H1 (cell line): ENCODE measurements around the gene YWHAB. TPM values are rescaled to one million over a fixed set of nuclear protein-coding genes. Genes with fewer than 3 reads are reported as not detected.

Source experiments
- CTCF ChIA-PET: fragments of 300-600 bp; sonication (Branson Sonifier 250); formaldehyde crosslinking; loops from one replicate; lab custom pipeline; 2021; ENCODE audit not compliant: partially characterized antibody; lab: Charles Lee
- POLR2A ChIA-PET: fragments of 300-600 bp; sonication (Branson Sonifier 250); formaldehyde crosslinking; loops from one replicate; lab custom pipeline; 2021; ENCODE audit warnings: inconsistent platforms; ENCODE audit not compliant: partially characterized antibody; lab: Charles Lee
- DNase-seq, 2 experiments: peaks; one replicate each; pipeline versions ENCODE4 v3.0.0 to v3.0.0-alpha.2; 2010 to 2022; ENCODE audit warnings: low spot score in 2 of 2, low read depth in 1 of 2, mixed read lengths in 1 of 2
- FAIRE-seq: peaks from 2 replicates; lab custom pipeline; 2011; peaks lifted over from hg19 to GRCh38; lab: Jason Lieb, UNC
- H2AFZ ChIP-seq: 2 replicates; pipeline ENCODE4 v1.8.1; 2012; ENCODE audit warnings: low read length, inconsistent platforms
- H2AK5ac ChIP-seq: 2 replicates; pipeline ENCODE4 v1.6.1; 2013; ENCODE audit warnings: low read depth, low read length
- H2BK120ac ChIP-seq: replicated peaks from 2 replicates; pipeline ENCODE3; 2013; ENCODE audit warnings: low read depth, low read length, inconsistent platforms
- H2BK12ac ChIP-seq: 2 replicates; pipeline ENCODE4 v1.6.1; 2013; ENCODE audit warnings: low read depth, low read length
- H2BK15ac ChIP-seq: 2 replicates; pipeline ENCODE4 v1.6.1; 2013; ENCODE audit warnings: low read length
- H2BK20ac ChIP-seq: 2 replicates; pipeline ENCODE4 v1.6.1; 2013; ENCODE audit warnings: low read length
- H2BK5ac ChIP-seq: 2 replicates; pipeline ENCODE4 v1.6.1; 2013; ENCODE audit warnings: low read depth, low read length
- H3K14ac ChIP-seq: 2 replicates; pipeline ENCODE4 v1.6.1; 2013; ENCODE audit warnings: inconsistent platforms; ENCODE audit not compliant: insufficient read length
- H3K18ac ChIP-seq: 2 replicates; pipeline ENCODE4 v1.6.1; 2013; ENCODE audit warnings: low read length; ENCODE audit errors: extremely low read depth
- H3K23ac ChIP-seq: 2 replicates; pipeline ENCODE4 v1.6.1; 2013; ENCODE audit warnings: inconsistent platforms; ENCODE audit not compliant: insufficient read length
- H3K23me2 ChIP-seq: 2 replicates; pipeline ENCODE4 v1.6.1; 2013; ENCODE audit warnings: low read depth, low read length
- H3K27ac ChIP-seq: 2 replicates; pipeline ENCODE4 v1.6.1; 2011; ENCODE audit warnings: low read depth, low read length, inconsistent platforms
- H3K27me3 ChIP-seq, 4 experiments: replicated peaks in 1 of 4; 1 replicate in 1 of 4; 2 replicates in 3 of 4; pipeline versions ENCODE4 v1.6.1 to v1.8.1; 2011 to 2013; ENCODE audit warnings: low read length in 3 of 4, mild to moderate bottlenecking in 3 of 4, inconsistent platforms in 2 of 4, mixed read lengths in 2 of 4, moderate library complexity in 1 of 4; ENCODE audit not compliant: control insufficient read depth in 3 of 4, insufficient read depth in 3 of 4; ENCODE audit errors: extremely low read depth in 1 of 4
- H3K36me3 ChIP-seq, 4 experiments: 2 replicates each; pipeline versions ENCODE4 v1.6.1 to v1.8.1; 2011 to 2013; ENCODE audit warnings: mild to moderate bottlenecking in 4 of 4, low read length in 3 of 4, moderate library complexity in 2 of 4, control low read depth in 1 of 4, inconsistent platforms in 1 of 4; ENCODE audit not compliant: insufficient read depth in 4 of 4, control insufficient read depth in 2 of 4
- H3K4ac ChIP-seq: replicated peaks from 2 replicates; pipeline ENCODE3; 2013; ENCODE audit warnings: low read length, low read depth, mixed read lengths, inconsistent platforms; ENCODE audit not compliant: insufficient read length
- H3K4me1 ChIP-seq, 4 experiments: replicated peaks in 1 of 4; 1 replicate in 1 of 4; 2 replicates in 3 of 4; pipeline versions ENCODE4 v1.6.1 to v1.8.1; 2011 to 2013; ENCODE audit warnings: low read length in 3 of 4, inconsistent platforms in 2 of 4, mixed read lengths in 1 of 4; ENCODE audit not compliant: insufficient read depth in 4 of 4, control insufficient read depth in 3 of 4
- H3K4me2 ChIP-seq, 2 experiments: 2 replicates each; pipeline versions ENCODE4 v1.6.1 to v1.8.1; 2011 to 2013; ENCODE audit warnings: low read depth in 2 of 2, low read length in 2 of 2, control low read depth in 1 of 2, inconsistent platforms in 1 of 2, mild to moderate bottlenecking in 1 of 2; ENCODE audit not compliant: insufficient read depth in 1 of 2
- H3K4me3 ChIP-seq, 4 experiments: fragments of 200-600, 300-600 bp in 1 of 4; sonication (generic), shearing (Covaris generic), sonication (Bioruptor Twin) in 1 of 4; 2 replicates each; pipeline versions ENCODE4 v1.5.1 to v1.8.1; 2011 to 2016; ENCODE audit warnings: low read length in 4 of 4, low read depth in 3 of 4, control low read depth in 2 of 4, inconsistent platforms in 2 of 4, mild to moderate bottlenecking in 2 of 4, mixed read lengths in 1 of 4, moderate library complexity in 1 of 4; ENCODE audit not compliant: insufficient read depth in 2 of 4; ENCODE audit errors: extremely low read depth in 1 of 4
- H3K56ac ChIP-seq: replicated peaks from 2 replicates; pipeline ENCODE3; 2013; ENCODE audit warnings: low read depth, mild to moderate bottlenecking, mixed read lengths, low read length, inconsistent platforms; ENCODE audit not compliant: insufficient read length
- H3K79me1 ChIP-seq: 2 replicates; pipeline ENCODE4 v1.6.1; 2013; ENCODE audit warnings: low read depth, low read length, control low read depth
- H3K79me2 ChIP-seq, 2 experiments: 2 replicates each; pipeline versions ENCODE4 v1.6.1 to v1.8.1; 2012 to 2013; ENCODE audit warnings: low read length in 2 of 2, mild to moderate bottlenecking in 2 of 2, inconsistent platforms in 1 of 2; ENCODE audit not compliant: insufficient read depth in 2 of 2, control insufficient read depth in 1 of 2
- H3K9ac ChIP-seq, 4 experiments: replicated peaks in 1 of 4; 1 replicate in 1 of 4; 2 replicates in 3 of 4; pipeline versions ENCODE4 v1.6.1 to v1.8.1; 2011 to 2013; ENCODE audit warnings: low read depth in 3 of 4, low read length in 3 of 4, control low read depth in 2 of 4, mild to moderate bottlenecking in 2 of 4, moderate library complexity in 2 of 4, inconsistent platforms in 1 of 4; ENCODE audit errors: extremely low read depth in 1 of 4
- H3K9me3 ChIP-seq, 2 experiments: 2 replicates each; pipeline versions ENCODE4 v1.6.1 to v1.8.1; 2012 to 2013; ENCODE audit warnings: mild to moderate bottlenecking in 2 of 2, moderate library complexity in 2 of 2, control low read depth in 1 of 2, inconsistent platforms in 1 of 2, low read depth in 1 of 2, low read length in 1 of 2, mixed read lengths in 1 of 2; ENCODE audit not compliant: insufficient read depth in 2 of 2
- H4K20me1 ChIP-seq, 2 experiments: replicated peaks in 1 of 2; 2 replicates each; pipeline versions ENCODE3 to v1.8.1; 2011 to 2013; ENCODE audit warnings: inconsistent platforms in 2 of 2, low read length in 2 of 2, mild to moderate bottlenecking in 1 of 2; ENCODE audit not compliant: insufficient read depth in 2 of 2, control insufficient read depth in 1 of 2
- H4K5ac ChIP-seq: 2 replicates; pipeline ENCODE4 v1.6.1; 2013; ENCODE audit warnings: low read length, low read depth, mixed read lengths, inconsistent platforms; ENCODE audit not compliant: insufficient read length
- H4K8ac ChIP-seq: 2 replicates; pipeline ENCODE4 v1.8.0; 2013; ENCODE audit warnings: mild to moderate bottlenecking, moderate library complexity, low read length, inconsistent platforms; ENCODE audit not compliant: insufficient read depth; ENCODE audit errors: extremely low read depth
- H4K91ac ChIP-seq: replicated peaks from 2 replicates; pipeline ENCODE3; 2013; ENCODE audit warnings: low read length, mixed read lengths, inconsistent platforms; ENCODE audit not compliant: insufficient read length
- GTF2F1 ChIP-seq: IDR thresholded peaks from 2 replicates; pipeline ENCODE4 v1.6.1; 2012; ENCODE audit warnings: low read depth, low read length, improper control_type of control experiment, borderline replicate concordance
- POLR2A ChIP-seq, 2 experiments: IDR thresholded peaks; 1 replicate in 1 of 2; 2 replicates in 1 of 2; pipeline ENCODE4 v1.6.1; 2011; ENCODE audit warnings: low read depth in 2 of 2, low read length in 2 of 2, mild to moderate bottlenecking in 2 of 2; ENCODE audit errors: control extremely low read depth in 1 of 2
- WGBS, 2 experiments: shearing (Covaris generic) in 1 of 2; methylation state at CpG; one replicate each; pipeline versions ENCODE4 v1.1.6 to v1.1.7; 2013 to 2015; ENCODE audit warnings: low lambda C conversion rate in 2 of 2, mixed read lengths in 2 of 2, inconsistent platforms in 1 of 2, low coverage in 1 of 2, missing lambda C conversion rate in 1 of 2; ENCODE audit not compliant: insufficient replicate concordance in 2 of 2, insufficient coverage in 1 of 2, insufficient read length in 1 of 2; ENCODE audit errors: extremely low coverage in 1 of 2, missing lambda C conversion rate in 1 of 2; 5-methylcytosine and 5-hydroxymethylcytosine counted together
- polyA plus RNA-seq, 7 experiments: library from polyadenylated mRNA; depleted of rRNA in 3 of 7; stranded (reverse) in 5 of 7; unstranded in 2 of 7; fragments of >200 nt in 5 of 7; fragments of 200-250 nt in 2 of 7; gene quantifications; 1 replicate in 5 of 7; 2 replicates in 1 of 7; 4 replicates in 1 of 7; pipeline versions ENCODE4 v1.2.1 to v1.2.3, GENCODE V29; 2011 to 2013; ENCODE audit warnings: missing spikeins in 2 of 7, mixed read lengths in 2 of 7
- total RNA-seq: library from RNA; stranded (reverse); fragmentation: NEBNext Ultra II Directional; extraction: Animal tissue kit (Norgen Biotek cat#: 25700); gene quantifications from 2 replicates; pipeline ENCODE4 v1.2.1, GENCODE V29; 2021

The YWHAB gene
- total and polyA plus RNA-seq, 2 of the 8 experiments (the other 6 are each of a cell fraction or from before 2014, with no cell fraction given): 72.9 to 256 TPM

- Histone ChIP-seq H3K23me2 (peaks cover 2% of the 10 kb centered on the region; the same call in 1 of the 2 replicates), H4K5ac (no peak overlapping the region), H4K8ac (no peak overlapping the region), H2BK12ac (no peak overlapping the region), H3K4me3 (peak overlapping the region; percentile 65 to 89 (median 82); a peak in 4 of 8 replicates), H3K23ac (no peak overlapping the region), H3K9ac (no peak overlapping the region), H2AK5ac (no peak overlapping the region), H4K20me1 (peaks cover 9 to 14% of the 10 kb centered on the region in 2 experiments), H3K9me3 (no peaks in the 10 kb centered on the region), H3K79me1 (peaks cover 2% of the 10 kb centered on the region; the same call in 1 of the 2 replicates), H2BK15ac (no peak overlapping the region), H2BK120ac (no peak overlapping the region), H3K27me3 (no peaks in the 10 kb centered on the region), H2AFZ (no peak overlapping the region), H3K27ac (no peak overlapping the region), H2BK20ac (no peak overlapping the region), H3K4ac (no peak overlapping the region), H3K4me1 (peaks cover 0 to 6% (median 1%) of the 10 kb centered on the region in 4 experiments; a peak in 5 of 7 replicates), H3K14ac (no peak overlapping the region), H3K56ac (no peak overlapping the region), H3K79me2 (peaks cover 0 to 15% of the 10 kb centered on the region in 2 experiments; a peak in 1 of 4 replicates), H3K4me2 (peak overlapping the region; percentile 67 to 88), H3K18ac (no peak overlapping the region), H2BK5ac (no peak overlapping the region), H4K91ac (no peak overlapping the region), H3K36me3 (peaks cover 25 to 46% (median 42%) of the 10 kb centered on the region in 4 experiments)
- ChIA-PET POLR2A (interaction anchor here (0.6 to 5.3 kb wide), 15 partner anchors 8 to 226 kb away, joined by 3 to 38 read pairs (median 4); partner anchors contain the start of gene YWHAB), CTCF (interaction anchor here (0.7 to 2.1 kb wide), 7 partner anchors 17 to 293 kb away, joined by 3 to 7 read pairs (median 4); no protein-coding TSS in a partner anchor)
- TF ChIP-seq GTF2F1: no peak
- peak in 1 of 2 experiments; percentile 59; a peak in 2 of 3 replicates for TF ChIP-seq POLR2A (IDR thresholded peaks at IDR 0.05; ENCODE audit: control extremely low read depth in 1 of 2, low read depth in 2 of 2, low read length in 2 of 2)
- FAIRE-seq (no peak), DNase-seq (no peak)
- 45% methylated on average over 14 of the region's 14 CpGs; no CpG with 5 or more reads in 1 of the 2 experiments for WGBS, 2 experiments
Observed at GRCh38 chr20:44908987-44909871, 23.7 kb downstream of the YWHAB start.
